IMR-90 (cell line): ENCODE measurements around the gene KCNMA1. TPM values are rescaled to one million over a fixed set of nuclear protein-coding genes. Genes with fewer than 3 reads are reported as not detected.

Source experiments
- ATAC-seq: fragments of 200-7000 bp; cut with Tn5 transposase; 2 replicates; pipeline ENCODE4 v1.9.1; 2020; ENCODE audit warnings: low read depth, mild to moderate bottlenecking, moderate library complexity
- BruUV-seq: library from RNA; stranded (reverse); fragments of 400-500 nt; replicated peaks from 2 replicates; lab custom pipeline; 2021; lab: Mats Ljungman, UMichigan
- CTCF ChIA-PET: fragments of 300-600 bp; formaldehyde crosslinking; extraction: SDS; loops from one replicate; lab custom pipeline; 2021; ENCODE audit warnings: antibody characterized with exemption; lab: Yijun Ruan, JAX
- POLR2A ChIA-PET: fragments of 300-600 bp; sonication (Branson Sonifier 250); formaldehyde crosslinking; loops from one replicate; lab custom pipeline; 2022; ENCODE audit warnings: antibody characterized with exemption; ENCODE audit not compliant: unreplicated experiment; lab: Charles Lee
- DNase-seq: peaks from one replicate; pipeline ENCODE4 v3.0.0; 2013
- H2AFZ ChIP-seq: replicated peaks from 2 replicates; pipeline ENCODE3; 2013; ENCODE audit warnings: low read length, mild to moderate bottlenecking; ENCODE audit not compliant: poor library complexity
- H2AK5ac ChIP-seq: 2 replicates; pipeline ENCODE4 v1.6.1; 2013; ENCODE audit warnings: low read depth, low read length, inconsistent platforms
- H2AK9ac ChIP-seq: replicated peaks from 2 replicates; pipeline ENCODE3; 2013; ENCODE audit warnings: mild to moderate bottlenecking, low read depth, low read length, moderate library complexity; ENCODE audit not compliant: poor library complexity
- H2BK120ac ChIP-seq: 2 replicates; pipeline ENCODE4 v1.6.1; 2013; ENCODE audit warnings: low read depth, low read length, inconsistent platforms
- H2BK15ac ChIP-seq: 3 replicates; pipeline ENCODE4 v1.6.1; 2013; ENCODE audit warnings: low read depth, low read length, inconsistent platforms
- H2BK20ac ChIP-seq: 2 replicates; pipeline ENCODE4 v1.6.1; 2013; ENCODE audit warnings: low read depth, mild to moderate bottlenecking, inconsistent platforms, low read length, moderate library complexity
- H2BK5ac ChIP-seq: 2 replicates; pipeline ENCODE4 v1.6.1; 2013; ENCODE audit warnings: mild to moderate bottlenecking, low read depth, low read length, inconsistent platforms; ENCODE audit not compliant: poor library complexity, severe bottlenecking
- H3K14ac ChIP-seq: replicated peaks from 2 replicates; pipeline ENCODE4 v1.6.1; 2013; ENCODE audit warnings: low read depth, low read length, inconsistent platforms
- H3K18ac ChIP-seq: 2 replicates; pipeline ENCODE4 v1.6.1; 2013; ENCODE audit warnings: low read depth, low read length, control low read depth
- H3K23ac ChIP-seq: 2 replicates; pipeline ENCODE4 v1.6.1; 2013; ENCODE audit warnings: low read depth, low read length, inconsistent platforms
- H3K27ac ChIP-seq: 2 replicates; pipeline ENCODE4 v1.5.1; 2013; ENCODE audit warnings: mild to moderate bottlenecking, control low read depth, low read length; ENCODE audit not compliant: insufficient read depth
- H3K27me3 ChIP-seq: 2 replicates; pipeline ENCODE4 v1.6.1; 2013; ENCODE audit warnings: low read length; ENCODE audit not compliant: control insufficient read depth, insufficient read depth
- H3K36me3 ChIP-seq: 2 replicates; pipeline ENCODE4 v1.6.1; 2013; ENCODE audit warnings: low read length, mixed read lengths; ENCODE audit not compliant: control insufficient read depth, insufficient read depth
- H3K4ac ChIP-seq: 2 replicates; pipeline ENCODE4 v1.6.1; 2013; ENCODE audit warnings: low read depth, low read length, inconsistent platforms
- H3K4me1 ChIP-seq: 2 replicates; pipeline ENCODE4 v1.6.1; 2013; ENCODE audit warnings: low read length, mixed read lengths; ENCODE audit not compliant: control insufficient read depth, insufficient read depth
- H3K4me2 ChIP-seq: 2 replicates; pipeline ENCODE4 v1.6.1; 2013; ENCODE audit warnings: low read depth, mild to moderate bottlenecking, control low read depth, low read length, moderate library complexity
- H3K4me3 ChIP-seq: 2 replicates; pipeline ENCODE4 v1.5.1; 2013; ENCODE audit warnings: low read depth, mild to moderate bottlenecking, control low read depth, low read length, moderate library complexity; ENCODE audit not compliant: insufficient read depth
- H3K56ac ChIP-seq: 2 replicates; pipeline ENCODE4 v1.6.1; 2013; ENCODE audit warnings: low read length, inconsistent platforms; ENCODE audit not compliant: insufficient read depth; ENCODE audit errors: extremely low read depth
- H3K79me1 ChIP-seq, 2 experiments: 2 replicates each; pipeline ENCODE4 v1.6.1; 2013; ENCODE audit warnings: low read length in 2 of 2, inconsistent platforms in 1 of 2, low read depth in 1 of 2
- H3K9ac ChIP-seq: 2 replicates; pipeline ENCODE4 v1.6.1; 2013; ENCODE audit warnings: low read depth, low read length, control low read depth
- H3K9me1 ChIP-seq: 2 replicates; pipeline ENCODE4 v1.6.1; 2013; ENCODE audit warnings: low read length, inconsistent platforms; ENCODE audit not compliant: insufficient read depth
- H3K9me3 ChIP-seq: 2 replicates; pipeline ENCODE4 v1.6.1; 2013; ENCODE audit warnings: low read length; ENCODE audit not compliant: control insufficient read depth, insufficient read depth
- H4K20me1 ChIP-seq: 2 replicates; pipeline ENCODE4 v1.6.1; 2013; ENCODE audit warnings: low read length, inconsistent platforms; ENCODE audit not compliant: insufficient read depth
- H4K5ac ChIP-seq: 2 replicates; pipeline ENCODE4 v1.6.1; 2013; ENCODE audit warnings: mild to moderate bottlenecking, low read depth, low read length, control low read depth
- H4K8ac ChIP-seq, 2 experiments: 2 replicates each; pipeline ENCODE4 v1.6.1; 2013; ENCODE audit warnings: low read depth in 2 of 2, low read length in 2 of 2, control low read depth in 1 of 2, inconsistent platforms in 1 of 2
- H4K91ac ChIP-seq: 2 replicates; pipeline ENCODE4 v1.6.1; 2013; ENCODE audit warnings: low read depth, low read length, inconsistent platforms; ENCODE audit not compliant: insufficient read depth
- BHLHE40 ChIP-seq: fragments of 150-350 bp; IDR thresholded peaks from 2 replicates; pipeline ENCODE4 v1.6.1; 2016; ENCODE audit warnings: mild to moderate bottlenecking, low read depth, low read length
- CHD1 ChIP-seq: IDR thresholded peaks from 2 replicates; pipeline ENCODE4 v1.6.1; 2012; ENCODE audit warnings: low read depth, low read length, improper control_type of control experiment
- FOS ChIP-seq: fragments of 150-350 bp; IDR thresholded peaks from 2 replicates; pipeline ENCODE4 v1.6.1; 2016; ENCODE audit warnings: low read depth, low read length
- MAFK ChIP-seq: IDR thresholded peaks from 2 replicates; pipeline ENCODE4 v1.6.1; 2012; ENCODE audit warnings: low read depth, low read length, improper control_type of control experiment
- MAZ ChIP-seq: IDR thresholded peaks from 2 replicates; pipeline ENCODE4 v1.6.1; 2012; ENCODE audit warnings: low read depth, mild to moderate bottlenecking, low read length, improper control_type of control experiment, moderate library complexity, borderline replicate concordance
- MXI1 ChIP-seq: IDR thresholded peaks from 2 replicates; pipeline ENCODE4 v1.6.1; 2012; ENCODE audit warnings: low read depth, mild to moderate bottlenecking, low read length, moderate library complexity, borderline replicate concordance
- NFE2L2 ChIP-seq: fragments of 150-350 bp; IDR thresholded peaks from 2 replicates; pipeline ENCODE4 v1.6.1; 2016; ENCODE audit warnings: low read depth, mild to moderate bottlenecking, low read length
- POLR2A ChIP-seq: IDR thresholded peaks from 2 replicates; pipeline ENCODE4 v1.6.1; 2012; ENCODE audit warnings: mild to moderate bottlenecking, low read depth, low read length
- RAD21 ChIP-seq: IDR thresholded peaks from 2 replicates; pipeline ENCODE4 v1.6.1; 2012; ENCODE audit warnings: low read length, improper control_type of control experiment
- RCOR1 ChIP-seq: IDR thresholded peaks from 2 replicates; pipeline ENCODE4 v1.6.1; 2012; ENCODE audit warnings: mild to moderate bottlenecking, low read length, improper control_type of control experiment; ENCODE audit not compliant: insufficient replicate concordance
- RFX5 ChIP-seq: IDR thresholded peaks from 2 replicates; pipeline ENCODE4 v1.8.0; 2012; ENCODE audit warnings: low read depth, mild to moderate bottlenecking, low read length, moderate library complexity
- SMC3 ChIP-seq: fragments of 150-350 bp; IDR thresholded peaks from 2 replicates; pipeline ENCODE4 v1.6.1; 2016; ENCODE audit warnings: low read depth, mild to moderate bottlenecking, antibody characterized with exemption, low read length, moderate library complexity
- WGBS, 2 experiments: methylation state at CpG; one replicate each; pipeline versions ENCODE4 v1.1.5 to v1.1.7; 2013; ENCODE audit warnings: missing lambda C conversion rate in 2 of 2; ENCODE audit not compliant: insufficient read length in 1 of 2; ENCODE audit errors: extremely low coverage in 2 of 2; 5-methylcytosine and 5-hydroxymethylcytosine counted together
- dilution Hi-C: fragments of 300-500 bp; cut with HindIII; formaldehyde crosslinking; loops from one replicate; pipeline ENCODE4 v1.14.3; 2018; ENCODE audit warnings: low sequenced_read_pairs; ENCODE audit not compliant: unreplicated experiment
- in situ Hi-C: fragments of 300-500 bp; cut with MboI; formaldehyde crosslinking; loops from 3 replicates; pipeline ENCODE4 v1.14.3; 2019; ENCODE audit warnings: low sequenced_read_pairs, inconsistent platforms, mixed read lengths
- intact Hi-C: fragments of 100-400 bp; cut with micrococcal nuclease; formaldehyde crosslinking; loops from 2 replicates; pipeline ENCODE4 v1.10.0; 2022
- polyA plus RNA-seq, 3 experiments: library from polyadenylated mRNA; depleted of rRNA; stranded (reverse); fragments of >200 nt; gene quantifications; 2 replicates each; pipeline ENCODE4 v1.2.3, GENCODE V29; 2012; ENCODE audit warnings: low replicate concordance in 1 of 3
- total RNA-seq: library from RNA; depleted of rRNA; stranded (reverse); fragments of >200 nt; gene quantifications from 2 replicates; pipeline ENCODE4 v1.2.3, GENCODE V29; 2012
- TF ChIP-seq, protein P1 (sequence below): conservative IDR thresholded peaks from 2 replicates; pipeline ENCODE4 v1.5.1; 2012; ENCODE audit warnings: mild to moderate bottlenecking, low read depth, low read length, improper control_type of control experiment
- TF ChIP-seq, protein P2 (sequence below): fragments of 150-350 bp; IDR thresholded peaks from 2 replicates; pipeline ENCODE4 v1.6.1; 2016; ENCODE audit warnings: low read depth, mild to moderate bottlenecking, low read length, moderate library complexity, borderline replicate concordance
- TF ChIP-seq, protein P3 (sequence below): fragments of 150-350 bp; IDR thresholded peaks from 2 replicates; pipeline ENCODE4 v1.6.1; 2017; ENCODE audit warnings: mild to moderate bottlenecking, antibody characterized with exemption, low read length, low read depth

The KCNMA1 gene
- total and polyA plus RNA-seq, 2 of the 4 experiments (the other 2 are of a cell fraction): 25.6 to 29.6 TPM

DNA sequence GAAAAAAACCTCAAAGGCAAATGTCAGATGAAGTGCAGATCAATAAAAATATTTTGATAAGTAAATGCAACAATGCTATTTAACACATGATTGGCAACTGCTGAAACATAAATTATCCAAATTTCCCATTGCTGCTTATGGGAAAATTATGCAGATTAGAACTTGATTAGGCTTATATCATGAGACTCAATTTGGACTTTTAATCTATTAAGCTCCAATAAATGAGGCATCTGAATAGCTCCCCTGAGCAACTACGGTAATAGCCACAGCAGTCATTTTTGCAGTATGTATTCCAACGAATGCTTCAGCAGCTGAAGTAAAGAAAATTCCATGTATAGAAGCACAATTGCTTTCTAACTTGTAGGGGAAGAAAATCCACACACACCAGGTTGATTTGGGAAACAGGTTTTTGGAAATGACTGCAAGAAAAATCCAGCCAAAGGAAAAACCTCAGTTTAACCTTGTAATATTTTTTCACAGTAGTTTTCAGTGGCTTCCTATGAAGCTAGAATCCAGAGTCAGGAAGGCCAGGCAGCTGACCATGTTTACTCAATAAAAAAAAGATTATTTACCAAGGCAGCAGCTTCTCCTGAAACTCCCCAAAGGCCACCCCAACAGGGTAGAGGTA, 716.1 kb downstream of the KCNMA1 start:
- ATAC-seq (no peak), DNase-seq (no peak)
- no peak overlapping the region for H4K5ac ChIP-seq
- no peak overlapping the region for H4K8ac ChIP-seq
- intact Hi-C loops (no loop called here), in situ Hi-C loops (no loop called here), dilution Hi-C loops (no loop called here)
- H3K9me1 ChIP-seq: no peaks in the 10 kb centered on the region
- WGBS, 2 experiments: no CpG with 5 or more reads among the region's 2 CpGs
- no peak overlapping the region for H2AK5ac ChIP-seq
- H2BK5ac ChIP-seq: no peak overlapping the region
- H3K36me3 ChIP-seq: no peaks in the 10 kb centered on the region
- H3K4me2 ChIP-seq: no peak overlapping the region
- ChIA-PET POLR2A (no interaction called here), CTCF (interaction anchor here (0.6 kb wide), 1 partner anchor 80 kb away, joined by 3 read pairs; no protein-coding TSS in a partner anchor)
- no TSS peak for BruUV-seq
- H2AFZ ChIP-seq: no peak overlapping the region
- H3K9me3 ChIP-seq: no peaks in the 10 kb centered on the region
- TF ChIP-seq MAFK: no peak
- TF ChIP-seq RFX5: no peak
- TF ChIP-seq CHD1: no peak
- TF ChIP-seq POLR2A: no peak
- TF ChIP-seq, protein P1, sequence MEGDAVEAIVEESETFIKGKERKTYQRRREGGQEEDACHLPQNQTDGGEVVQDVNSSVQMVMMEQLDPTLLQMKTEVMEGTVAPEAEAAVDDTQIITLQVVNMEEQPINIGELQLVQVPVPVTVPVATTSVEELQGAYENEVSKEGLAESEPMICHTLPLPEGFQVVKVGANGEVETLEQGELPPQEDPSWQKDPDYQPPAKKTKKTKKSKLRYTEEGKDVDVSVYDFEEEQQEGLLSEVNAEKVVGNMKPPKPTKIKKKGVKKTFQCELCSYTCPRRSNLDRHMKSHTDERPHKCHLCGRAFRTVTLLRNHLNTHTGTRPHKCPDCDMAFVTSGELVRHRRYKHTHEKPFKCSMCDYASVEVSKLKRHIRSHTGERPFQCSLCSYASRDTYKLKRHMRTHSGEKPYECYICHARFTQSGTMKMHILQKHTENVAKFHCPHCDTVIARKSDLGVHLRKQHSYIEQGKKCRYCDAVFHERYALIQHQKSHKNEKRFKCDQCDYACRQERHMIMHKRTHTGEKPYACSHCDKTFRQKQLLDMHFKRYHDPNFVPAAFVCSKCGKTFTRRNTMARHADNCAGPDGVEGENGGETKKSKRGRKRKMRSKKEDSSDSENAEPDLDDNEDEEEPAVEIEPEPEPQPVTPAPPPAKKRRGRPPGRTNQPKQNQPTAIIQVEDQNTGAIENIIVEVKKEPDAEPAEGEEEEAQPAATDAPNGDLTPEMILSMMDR: no peak
- no peak for TF ChIP-seq FOS
- TF ChIP-seq NFE2L2: no peak
- no peak for TF ChIP-seq RCOR1
- TF ChIP-seq BHLHE40: no peak
- no peak for TF ChIP-seq MAZ
- TF ChIP-seq MXI1: no peak
- TF ChIP-seq, protein P2, sequence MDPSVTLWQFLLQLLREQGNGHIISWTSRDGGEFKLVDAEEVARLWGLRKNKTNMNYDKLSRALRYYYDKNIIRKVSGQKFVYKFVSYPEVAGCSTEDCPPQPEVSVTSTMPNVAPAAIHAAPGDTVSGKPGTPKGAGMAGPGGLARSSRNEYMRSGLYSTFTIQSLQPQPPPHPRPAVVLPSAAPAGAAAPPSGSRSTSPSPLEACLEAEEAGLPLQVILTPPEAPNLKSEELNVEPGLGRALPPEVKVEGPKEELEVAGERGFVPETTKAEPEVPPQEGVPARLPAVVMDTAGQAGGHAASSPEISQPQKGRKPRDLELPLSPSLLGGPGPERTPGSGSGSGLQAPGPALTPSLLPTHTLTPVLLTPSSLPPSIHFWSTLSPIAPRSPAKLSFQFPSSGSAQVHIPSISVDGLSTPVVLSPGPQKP: no peak
- no peak for TF ChIP-seq RAD21
- TF ChIP-seq, protein P3, sequence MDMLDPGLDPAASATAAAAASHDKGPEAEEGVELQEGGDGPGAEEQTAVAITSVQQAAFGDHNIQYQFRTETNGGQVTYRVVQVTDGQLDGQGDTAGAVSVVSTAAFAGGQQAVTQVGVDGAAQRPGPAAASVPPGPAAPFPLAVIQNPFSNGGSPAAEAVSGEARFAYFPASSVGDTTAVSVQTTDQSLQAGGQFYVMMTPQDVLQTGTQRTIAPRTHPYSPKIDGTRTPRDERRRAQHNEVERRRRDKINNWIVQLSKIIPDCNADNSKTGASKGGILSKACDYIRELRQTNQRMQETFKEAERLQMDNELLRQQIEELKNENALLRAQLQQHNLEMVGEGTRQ: no peak
- no peak for TF ChIP-seq SMC3
- no peaks in the 10 kb centered on the region for H3K27me3 ChIP-seq
- H3K4me3 ChIP-seq: no peak overlapping the region
- no peak overlapping the region for H3K23ac ChIP-seq
- H3K9ac ChIP-seq: no peak overlapping the region
- H3K18ac ChIP-seq: no peak overlapping the region
- H2BK20ac ChIP-seq: no peak overlapping the region
- no peak overlapping the region for H3K27ac ChIP-seq
- H3K56ac ChIP-seq: no peak overlapping the region
- H2AK9ac ChIP-seq: no peak overlapping the region
- H3K14ac ChIP-seq: no peak overlapping the region
- H3K4ac ChIP-seq: no peak overlapping the region
- H3K79me1 ChIP-seq: no peaks in the 10 kb centered on the region
- H3K4me1 ChIP-seq: no peaks in the 10 kb centered on the region
- no peak overlapping the region for H2BK15ac ChIP-seq
- H4K91ac ChIP-seq: no peak overlapping the region
- no peaks in the 10 kb centered on the region for H4K20me1 ChIP-seq
- no peak overlapping the region for H2BK120ac ChIP-seq
